Keratinocyte (primary cell): ENCODE measurements around the gene GARIN5B.

Source experiments
- CTCF ChIP-seq, 3 experiments: IDR thresholded peaks in 1 of 3; conservative IDR thresholded peaks in 1 of 3; optimal IDR thresholded peaks in 1 of 3; 2 replicates in 2 of 3; 3 replicates in 1 of 3; pipeline versions ENCODE3 to v1.5.1; 2011; ENCODE audit warnings: low read length in 3 of 3, mild to moderate bottlenecking in 3 of 3, moderate library complexity in 2 of 3, control low read depth in 1 of 3, inconsistent platforms in 1 of 3; ENCODE audit not compliant: insufficient read depth in 2 of 3; ENCODE audit errors: extremely low read depth in 1 of 3
- EZH2 ChIP-seq: IDR thresholded peaks from one replicate; pipeline ENCODE4 v1.6.1; 2012; ENCODE audit warnings: inconsistent platforms, mild to moderate bottlenecking, low read length, moderate library complexity

- TF ChIP-seq CTCF (optimal IDR thresholded peaks at IDR 0.05 in 1 of 3, IDR thresholded peaks at IDR 0.05 in 1 of 3, conservative IDR thresholded peaks at IDR 0.05 in 1 of 3; ENCODE audit: extremely low read depth in 1 of 3, insufficient read depth in 2 of 3, low read length in 3 of 3) (no peak), EZH2 (no peak)
These were observed 14.5 kb upstream of the GARIN5B start for GRCh38 chr19:55377356-55378131.
